ENCODE data around the gene HNF4A. TPM values are rescaled to one million over a fixed set of nuclear protein-coding genes. Genes with fewer than 3 reads are reported as not detected.

Gene HNF4A
- total and polyA plus RNA-seq, 2 of the 13 experiments (the other 11 are each of a cell fraction or from before 2014, with no cell fraction given) = 80.9 to 169 TPM

DNA sequence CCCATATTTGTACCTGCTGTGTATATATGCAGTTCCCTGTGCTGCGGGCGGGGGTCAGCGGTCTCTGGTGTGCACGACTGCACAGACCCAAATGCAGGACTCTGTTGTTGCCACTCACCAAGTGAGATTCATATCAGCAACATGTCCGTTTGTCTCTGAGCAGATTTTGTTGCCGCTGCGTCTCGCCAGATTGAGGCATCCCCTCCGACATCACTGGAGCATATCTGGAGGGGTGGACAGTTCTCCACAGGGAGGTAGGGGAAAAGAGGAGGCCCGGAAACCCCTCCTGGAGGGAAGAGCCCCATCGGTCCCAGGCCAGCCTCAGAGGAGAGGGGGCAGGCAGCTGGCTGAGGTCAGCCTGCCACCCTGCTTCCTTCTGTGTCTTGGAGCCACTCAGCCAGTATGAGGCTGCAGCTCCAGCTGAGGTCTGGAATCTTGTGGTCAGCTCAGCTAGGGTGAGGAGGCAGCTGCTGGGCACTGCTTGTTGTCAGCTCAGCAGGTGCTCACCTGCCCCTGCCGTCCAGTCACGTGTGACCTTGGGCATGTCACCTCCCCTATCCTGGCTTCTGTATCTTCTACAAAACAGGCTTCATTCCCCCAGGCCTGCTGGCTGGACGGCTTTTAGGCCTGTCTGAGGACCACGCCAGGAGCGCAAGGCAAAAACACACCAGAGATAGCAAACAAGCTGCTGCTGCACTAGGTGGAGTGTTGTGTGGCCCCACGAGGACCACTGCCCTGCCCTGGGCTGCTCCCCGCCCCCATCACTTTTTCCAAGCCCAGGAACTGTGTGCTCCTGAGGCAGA is 47.1 kb downstream of the HNF4A start (continued):
- TF ChIP-seq, protein P1, sequence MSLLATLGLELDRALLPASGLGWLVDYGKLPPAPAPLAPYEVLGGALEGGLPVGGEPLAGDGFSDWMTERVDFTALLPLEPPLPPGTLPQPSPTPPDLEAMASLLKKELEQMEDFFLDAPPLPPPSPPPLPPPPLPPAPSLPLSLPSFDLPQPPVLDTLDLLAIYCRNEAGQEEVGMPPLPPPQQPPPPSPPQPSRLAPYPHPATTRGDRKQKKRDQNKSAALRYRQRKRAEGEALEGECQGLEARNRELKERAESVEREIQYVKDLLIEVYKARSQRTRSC (CRISPR knock-in tag; IDR thresholded peaks at IDR 0.05; ENCODE audit: low read depth) = peak; percentile 40; the same call in 1 of the 2 replicates
- TF ChIP-seq ZNF335 (CRISPR knock-in tag; IDR thresholded peaks at IDR 0.05) = peak; percentile 67; the same call in 1 of the 2 replicates
- TF ChIP-seq ZNF431 (CRISPR knock-in tag; IDR thresholded peaks at IDR 0.05; ENCODE audit: borderline replicate concordance, low read depth) = peak; percentile 94
- TF ChIP-seq, protein P2, sequence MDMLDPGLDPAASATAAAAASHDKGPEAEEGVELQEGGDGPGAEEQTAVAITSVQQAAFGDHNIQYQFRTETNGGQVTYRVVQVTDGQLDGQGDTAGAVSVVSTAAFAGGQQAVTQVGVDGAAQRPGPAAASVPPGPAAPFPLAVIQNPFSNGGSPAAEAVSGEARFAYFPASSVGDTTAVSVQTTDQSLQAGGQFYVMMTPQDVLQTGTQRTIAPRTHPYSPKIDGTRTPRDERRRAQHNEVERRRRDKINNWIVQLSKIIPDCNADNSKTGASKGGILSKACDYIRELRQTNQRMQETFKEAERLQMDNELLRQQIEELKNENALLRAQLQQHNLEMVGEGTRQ (IDR thresholded peaks at IDR 0.05; ENCODE audit: low read depth, low read length) = peak; percentile 71
- TF ChIP-seq, protein P2 (CRISPR knock-in tag; IDR thresholded peaks at IDR 0.05; ENCODE audit: borderline replicate concordance) = peak; percentile 73; the same call in 1 of the 2 replicates
- TF ChIP-seq, protein P3, sequence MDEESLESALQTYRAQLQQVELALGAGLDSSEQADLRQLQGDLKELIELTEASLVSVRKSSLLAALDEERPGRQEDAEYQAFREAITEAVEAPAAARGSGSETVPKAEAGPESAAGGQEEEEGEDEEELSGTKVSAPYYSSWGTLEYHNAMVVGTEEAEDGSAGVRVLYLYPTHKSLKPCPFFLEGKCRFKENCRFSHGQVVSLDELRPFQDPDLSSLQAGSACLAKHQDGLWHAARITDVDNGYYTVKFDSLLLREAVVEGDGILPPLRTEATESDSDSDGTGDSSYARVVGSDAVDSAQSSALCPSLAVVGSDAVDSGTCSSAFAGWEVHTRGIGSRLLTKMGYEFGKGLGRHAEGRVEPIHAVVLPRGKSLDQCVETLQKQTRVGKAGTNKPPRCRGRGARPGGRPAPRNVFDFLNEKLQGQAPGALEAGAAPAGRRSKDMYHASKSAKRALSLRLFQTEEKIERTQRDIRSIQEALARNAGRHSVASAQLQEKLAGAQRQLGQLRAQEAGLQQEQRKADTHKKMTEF (CRISPR knock-in tag; IDR thresholded peaks at IDR 0.05) = peak; percentile 67
- TF ChIP-seq ZNF460 (CRISPR knock-in tag; IDR thresholded peaks at IDR 0.05; ENCODE audit: borderline replicate concordance) = no peak
- no peak for TF ChIP-seq EP300 (IDR thresholded peaks at IDR 0.05; ENCODE audit: low read depth in 2 of 2, low read length in 2 of 2)
- peak; percentile 35; the same call in 1 of the 2 replicates for TF ChIP-seq EP300 (CRISPR knock-in tag; IDR thresholded peaks at IDR 0.05; ENCODE audit: borderline replicate concordance)
- TF ChIP-seq ZFAT (CRISPR knock-in tag; conservative IDR thresholded peaks at IDR 0.05) = no peak
- TF ChIP-seq, protein P4, sequence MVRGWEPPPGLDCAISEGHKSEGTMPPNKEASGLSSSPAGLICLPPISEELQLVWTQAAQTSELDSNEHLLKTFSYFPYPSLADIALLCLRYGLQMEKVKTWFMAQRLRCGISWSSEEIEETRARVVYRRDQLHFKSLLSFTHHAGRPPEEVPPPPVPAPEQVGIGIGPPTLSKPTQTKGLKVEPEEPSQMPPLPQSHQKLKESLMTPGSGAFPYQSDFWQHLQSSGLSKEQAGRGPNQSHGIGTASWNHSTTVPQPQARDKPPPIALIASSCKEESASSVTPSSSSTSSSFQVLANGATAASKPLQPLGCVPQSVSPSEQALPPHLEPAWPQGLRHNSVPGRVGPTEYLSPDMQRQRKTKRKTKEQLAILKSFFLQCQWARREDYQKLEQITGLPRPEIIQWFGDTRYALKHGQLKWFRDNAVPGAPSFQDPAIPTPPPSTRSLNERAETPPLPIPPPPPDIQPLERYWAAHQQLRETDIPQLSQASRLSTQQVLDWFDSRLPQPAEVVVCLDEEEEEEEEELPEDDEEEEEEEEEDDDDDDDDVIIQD (CRISPR knock-in tag; IDR thresholded peaks at IDR 0.05; ENCODE audit: low read depth) = no peak
- TF ChIP-seq HNF4A (CRISPR knock-in tag; IDR thresholded peaks at IDR 0.05) = peak; percentile 34; the same call in 1 of the 2 replicates
- TF ChIP-seq, protein P5, sequence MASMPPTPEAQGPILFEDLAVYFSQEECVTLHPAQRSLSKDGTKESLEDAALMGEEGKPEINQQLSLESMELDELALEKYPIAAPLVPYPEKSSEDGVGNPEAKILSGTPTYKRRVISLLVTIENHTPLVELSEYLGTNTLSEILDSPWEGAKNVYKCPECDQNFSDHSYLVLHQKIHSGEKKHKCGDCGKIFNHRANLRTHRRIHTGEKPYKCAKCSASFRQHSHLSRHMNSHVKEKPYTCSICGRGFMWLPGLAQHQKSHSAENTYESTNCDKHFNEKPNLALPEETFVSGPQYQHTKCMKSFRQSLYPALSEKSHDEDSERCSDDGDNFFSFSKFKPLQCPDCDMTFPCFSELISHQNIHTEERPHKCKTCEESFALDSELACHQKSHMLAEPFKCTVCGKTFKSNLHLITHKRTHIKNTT (CRISPR knock-in tag; IDR thresholded peaks at IDR 0.05) = 0 out of 2 replicates have a peak, but pooled peaks have one; percentile 55
- 0 out of 2 replicates have a peak, but pooled peaks have one; percentile 27 for TF ChIP-seq ZNF326 (CRISPR knock-in tag; IDR thresholded peaks at IDR 0.05; ENCODE audit: borderline replicate concordance)
- TF ChIP-seq KDM5B (CRISPR knock-in tag; IDR thresholded peaks at IDR 0.05; ENCODE audit: borderline replicate concordance) = peak; percentile 90; the same call in 1 of the 2 replicates
- TF ChIP-seq AGO2 (optimal IDR thresholded peaks at IDR 0.05; ENCODE audit: low read depth, low read length) = peak; percentile 96
- no peak for TF ChIP-seq ZNF496 (CRISPR knock-in tag; IDR thresholded peaks at IDR 0.05; ENCODE audit: insufficient replicate concordance)
- TF ChIP-seq ZNF816 (CRISPR knock-in tag; IDR thresholded peaks at IDR 0.05; ENCODE audit: borderline replicate concordance) = no peak
- TF ChIP-seq HNF4G (IDR thresholded peaks at IDR 0.05; ENCODE audit: borderline replicate concordance, low read depth, low read length) = no peak
- TF ChIP-seq HNF4G (CRISPR knock-in tag; IDR thresholded peaks at IDR 0.05; ENCODE audit: borderline replicate concordance, low read depth) = peak; percentile 7; the same call in 1 of the 2 replicates
- TF ChIP-seq NCOA5 (CRISPR knock-in tag; IDR thresholded peaks at IDR 0.05) = 0 out of 2 replicates have a peak, but pooled peaks have one; percentile 70
